GM03348 (cell line): Measurements from ENCODE around the gene LAMA5.

ENCODE experiments used
- DNase-seq: peaks from one replicate; pipeline ENCODE4 v3.0.0; 2012; ENCODE audit warnings: low spot score

Gene LAMA5

GRCh38 chr20:62289898-62290297, 77.2 kb downstream of the LAMA5 start:
- no peak for DNase-seq

- DNase-seq = no peak
These were observed 78.0 kb downstream of the LAMA5 start for GRCh38 chr20:62289131-62289530.

GRCh38 chr20:62288535-62289105, 78.5 kb downstream of the LAMA5 start:
- DNase-seq = no peak

GRCh38 chr20:62287759-62288534, 79.2 kb downstream of the LAMA5 start:
- DNase-seq = no peak

GRCh38 chr20:62287129-62287528, 80.0 kb downstream of the LAMA5 start:
- no peak for DNase-seq

GRCh38 chr20:62286493-62287064, 80.5 kb downstream of the LAMA5 start:
- no peak for DNase-seq

GRCh38 chr20:62285722-62286121, 81.4 kb downstream of the LAMA5 start:
- DNase-seq = no peak

GRCh38 chr20:62285151-62285550, 82.0 kb downstream of the LAMA5 start:
- DNase-seq = no peak

GRCh38 chr20:62284448-62284847, 82.7 kb downstream of the LAMA5 start:
- no peak for DNase-seq

- DNase-seq = no peak
These were observed 84.1 kb downstream of the LAMA5 start for GRCh38 chr20:62282877-62283503.

- no peak for DNase-seq
These were observed 85.0 kb downstream of the LAMA5 start for GRCh38 chr20:62282103-62282502.

GRCh38 chr20:62281161-62281933, 85.8 kb downstream of the LAMA5 start:
- DNase-seq = no peak

GRCh38 chr20:62280303-62280702, 86.8 kb downstream of the LAMA5 start:
- DNase-seq = no peak

GRCh38 chr20:62277253-62277652, 89.9 kb downstream of the LAMA5 start:
- DNase-seq = no peak

GRCh38 chr20:62276439-62276838, 90.7 kb downstream of the LAMA5 start:
- DNase-seq = no peak

- DNase-seq = no peak
These were observed 91.9 kb downstream of the LAMA5 start for GRCh38 chr20:62275219-62275618.

- DNase-seq = no peak
These were observed 92.7 kb downstream of the LAMA5 start for GRCh38 chr20:62274332-62274950.

GRCh38 chr20:62273416-62273815, 93.7 kb downstream of the LAMA5 start:
- DNase-seq = no peak

- DNase-seq = no peak
These were observed 94.9 kb downstream of the LAMA5 start for GRCh38 chr20:62272200-62272599.

- DNase-seq = no peak
These were observed 97.2 kb downstream of the LAMA5 start for GRCh38 chr20:62269871-62270270.

GRCh38 chr20:62269378-62269777, 97.7 kb downstream of the LAMA5 start:
- no peak for DNase-seq
